Measurements from ENCODE around the gene PRAMEF12. TPM values are rescaled to one million over a fixed set of nuclear protein-coding genes. Genes with fewer than 3 reads are reported as not detected.
"Not testable (repeated sequence)": the region's sequence is repeated elsewhere in the genome, so short reads cannot be mapped to it uniquely, and the experiment has no call there.

Gene PRAMEF12
- not detected in 2 replicates for polyA plus RNA-seq (2014; cell fraction: cytosol; rRNA removed)
- polyA plus RNA-seq (2014; cell fraction: nucleus; rRNA removed) = not detected in 2 replicates

DNA sequence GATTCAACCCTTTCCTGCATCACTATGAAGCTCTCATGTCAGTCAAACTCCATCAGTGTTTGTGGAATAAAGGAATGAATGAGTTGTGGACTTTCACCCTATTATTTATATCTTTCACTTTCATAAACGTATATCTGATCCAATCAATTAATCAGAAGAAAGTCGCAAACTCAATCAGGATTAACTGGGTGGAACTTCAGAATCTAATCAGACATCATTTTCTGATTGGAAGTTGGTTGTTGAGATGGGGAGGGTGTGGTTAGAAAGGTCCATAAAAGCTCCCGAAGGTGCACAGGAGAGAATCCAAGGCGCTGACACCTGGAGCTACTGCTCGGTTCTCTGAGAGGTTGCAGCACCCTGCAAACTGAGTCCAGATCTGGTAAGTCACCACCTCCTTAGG lies at the start of gene PRAMEF12:
TSS of gene PRAMEF12 (plus strand) at position 301 of the 400 bp plus-strand sequence. CDS start 1,130 bp downstream, outside the sequence.
- DNase-seq (ENCODE audit: low spot score) = no peak

- no peak for DNase-seq (ENCODE audit: low spot score)
These were observed 45.1 kb upstream of the PRAMEF12 start for GRCh38 chr1:12728391-12728790.

DNA sequence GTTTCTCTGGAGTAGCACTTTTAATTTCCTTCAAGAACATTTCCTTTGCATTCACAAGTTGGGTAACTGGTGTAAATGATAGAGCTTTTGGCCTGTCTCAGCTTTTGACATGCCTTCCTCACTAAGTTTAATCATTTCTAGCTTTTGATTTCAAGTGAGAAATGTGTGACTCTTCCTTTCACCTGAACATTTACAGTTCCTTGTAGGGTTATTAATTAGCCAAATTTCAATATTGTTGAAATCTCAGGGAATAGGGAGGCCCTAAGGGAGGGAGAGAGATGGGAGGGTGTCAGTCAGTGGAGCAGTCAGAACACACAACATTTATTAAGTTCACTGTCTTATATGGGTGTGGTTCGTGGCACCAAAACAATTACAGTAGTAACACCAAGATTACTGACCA lies 43.4 kb upstream of the PRAMEF12 start:
- no peak for DNase-seq (ENCODE audit: low spot score)

DNA sequence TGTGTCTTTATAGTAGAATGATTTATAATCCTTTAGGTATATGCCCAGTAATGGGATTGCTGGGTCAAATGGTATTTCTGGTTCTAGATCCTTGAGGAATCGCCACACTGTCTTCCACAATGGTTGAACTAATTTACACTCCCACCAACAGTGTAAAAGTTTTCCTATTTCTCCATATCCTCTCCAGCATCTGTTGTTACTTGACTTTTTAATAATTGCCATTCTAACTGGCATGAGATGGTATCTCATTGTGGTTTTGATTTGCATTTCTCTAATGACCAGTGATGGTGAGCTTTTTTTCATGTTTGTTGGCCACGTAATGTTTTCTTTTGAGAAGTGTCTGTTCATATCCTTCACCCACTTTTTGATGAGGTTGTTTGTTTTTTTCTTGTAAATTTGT lies 42.5 kb upstream of the PRAMEF12 start:
- DNase-seq (ENCODE audit: low spot score) = not testable (repeated sequence)

GRCh38 chr1:12734651-12735050 lies 38.9 kb upstream of the PRAMEF12 start:
- no peak for DNase-seq (ENCODE audit: low spot score)

- DNase-seq (ENCODE audit: low spot score) = no peak
These were observed 34.6 kb upstream of the PRAMEF12 start for GRCh38 chr1:12738934-12739333.

GRCh38 chr1:12739613-12740012 lies 33.9 kb upstream of the PRAMEF12 start:
- DNase-seq (ENCODE audit: low spot score) = no peak

GRCh38 chr1:12741946-12742345 lies 31.6 kb upstream of the PRAMEF12 start:
- no peak for DNase-seq (ENCODE audit: low spot score)

DNA sequence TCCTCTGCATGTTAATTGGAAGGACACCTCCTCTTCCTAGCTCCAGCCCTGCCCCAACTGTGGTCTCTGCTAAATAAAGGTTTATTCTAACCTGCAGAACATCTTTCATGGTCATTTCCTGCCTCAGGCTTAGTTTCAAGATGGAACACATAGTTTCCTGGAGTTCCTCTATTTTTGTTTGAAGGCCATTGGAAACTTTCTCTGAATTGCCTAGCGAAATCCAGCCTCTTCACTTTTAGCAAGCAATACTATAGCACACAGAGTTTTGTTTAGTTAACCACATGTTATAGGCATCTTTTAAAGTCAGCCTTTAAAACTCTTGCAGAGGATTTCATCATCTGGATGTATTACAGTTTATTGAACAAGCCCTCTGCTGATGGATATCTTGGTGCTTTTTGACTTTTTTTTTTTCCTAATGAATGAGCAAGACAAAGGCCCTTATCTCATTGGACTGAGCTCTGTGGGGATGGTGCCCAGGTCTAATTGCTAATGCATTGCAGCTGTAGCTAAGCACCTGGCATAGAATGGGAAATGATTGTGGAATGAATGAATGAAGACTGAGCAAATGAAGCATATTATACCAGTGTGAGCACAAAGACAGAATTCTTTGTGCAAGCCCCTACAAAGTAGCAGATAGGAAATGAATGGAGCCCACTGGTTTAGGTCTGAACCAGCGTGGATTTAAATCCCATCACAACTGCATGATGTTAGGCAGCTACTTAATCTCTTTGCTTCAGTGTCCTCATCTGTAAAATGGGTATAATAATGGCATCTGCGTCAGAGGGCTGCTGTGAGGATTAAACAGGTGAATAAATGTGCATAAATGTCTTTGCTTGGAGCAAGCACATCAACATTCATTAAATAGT lies 28.2 kb upstream of the PRAMEF12 start:
- no peak for DNase-seq (ENCODE audit: low spot score)

GRCh38 chr1:12745992-12746323 lies 27.6 kb upstream of the PRAMEF12 start, which contains the start of gene CFAP107:
CFAP107 (plus strand) TSS chr1:12746200; CDS start chr1:12746431, 231 bp downstream.
- DNase-seq (ENCODE audit: low spot score) = no peak

- DNase-seq (ENCODE audit: low spot score) = no peak
These were observed 24.7 kb upstream of the PRAMEF12 start for GRCh38 chr1:12748778-12749355.

DNA sequence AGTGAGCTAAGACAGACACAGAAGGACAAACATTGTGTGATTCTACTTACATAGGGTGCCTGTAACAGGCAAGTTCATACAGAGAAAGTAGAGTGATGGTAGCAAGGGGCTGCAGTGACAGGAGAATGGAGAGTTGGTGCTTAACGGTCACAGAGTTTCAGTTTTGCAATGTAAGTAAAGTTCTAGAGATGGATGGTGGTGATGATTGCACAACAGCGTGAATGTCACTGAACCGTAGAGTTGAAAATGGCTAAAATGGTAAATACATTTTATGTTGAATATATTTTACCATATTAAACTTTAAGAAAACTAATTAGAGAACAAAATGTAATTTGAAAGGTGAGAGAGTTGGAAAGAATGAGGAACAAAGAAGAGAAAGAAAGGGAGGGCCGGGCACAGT lies 18.8 kb upstream of the PRAMEF12 start:
- DNase-seq (ENCODE audit: low spot score) = no peak

DNA sequence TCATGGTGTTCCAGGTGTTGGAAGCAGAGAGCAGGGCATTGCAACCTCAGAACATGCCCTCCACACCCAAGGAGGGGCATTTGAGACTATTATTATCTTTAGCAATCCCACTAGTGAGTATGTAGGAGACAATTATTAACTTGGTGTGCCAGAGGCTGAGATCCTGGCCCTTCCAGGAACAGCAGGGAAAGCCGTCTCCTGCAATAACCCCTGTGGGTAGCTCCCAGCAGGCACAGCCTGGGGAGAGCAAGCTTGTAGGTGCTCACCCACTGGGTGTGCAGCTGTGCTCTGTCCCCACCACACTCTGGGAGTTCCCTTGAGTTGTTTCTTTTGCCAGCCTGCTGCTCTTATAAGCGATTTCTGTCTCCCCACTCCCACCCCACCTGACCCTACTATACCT lies 17.3 kb upstream of the PRAMEF12 start:
- DNase-seq (ENCODE audit: low spot score) = no peak

- DNase-seq (ENCODE audit: low spot score) = no peak
These were observed 16.6 kb upstream of the PRAMEF12 start for GRCh38 chr1:12756768-12757413.

DNA sequence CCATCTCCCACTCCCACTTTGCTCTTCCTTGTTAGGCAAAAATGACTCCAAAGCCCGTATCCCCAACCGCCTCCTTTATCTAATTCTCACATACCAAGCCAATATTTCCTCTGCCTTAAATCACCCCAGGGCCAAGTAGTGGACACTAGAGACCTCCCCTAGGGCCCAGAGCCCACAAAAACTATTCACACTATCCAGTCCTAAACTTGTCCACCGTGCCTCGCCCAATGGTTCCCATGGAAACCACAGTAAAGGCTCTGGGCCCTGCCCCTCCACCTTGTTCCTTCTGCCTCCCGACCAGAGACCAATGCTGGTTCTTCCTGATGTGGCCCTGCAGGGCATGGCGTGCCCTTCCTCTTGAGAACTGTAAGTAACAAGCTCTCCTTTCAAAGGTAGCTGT lies 15.7 kb upstream of the PRAMEF12 start:
- no peak for DNase-seq (ENCODE audit: low spot score)

GRCh38 chr1:12760256-12760795 lies 13.2 kb upstream of the PRAMEF12 start:
- no peak for DNase-seq (ENCODE audit: low spot score)

DNA sequence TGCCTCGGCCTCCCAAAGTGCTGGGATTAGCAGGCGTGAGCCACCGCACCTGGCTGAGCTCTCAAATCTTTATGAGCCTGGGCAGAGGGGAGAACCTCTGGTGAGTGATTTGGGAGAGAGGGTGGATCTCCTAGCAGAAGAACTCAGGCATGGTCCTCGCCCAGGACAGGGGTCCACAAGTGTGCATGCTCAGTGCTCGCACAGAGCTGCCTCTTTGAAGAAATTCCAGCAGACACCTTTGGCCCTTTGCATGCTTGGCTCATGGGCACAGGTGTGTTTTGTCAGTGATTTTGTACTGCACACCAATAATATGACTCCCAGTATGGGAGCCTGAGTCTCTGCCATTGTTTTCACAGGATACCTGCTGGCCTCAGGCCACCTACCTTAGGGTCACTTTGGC lies 11.8 kb upstream of the PRAMEF12 start:
- DNase-seq (ENCODE audit: low spot score) = no peak

DNA sequence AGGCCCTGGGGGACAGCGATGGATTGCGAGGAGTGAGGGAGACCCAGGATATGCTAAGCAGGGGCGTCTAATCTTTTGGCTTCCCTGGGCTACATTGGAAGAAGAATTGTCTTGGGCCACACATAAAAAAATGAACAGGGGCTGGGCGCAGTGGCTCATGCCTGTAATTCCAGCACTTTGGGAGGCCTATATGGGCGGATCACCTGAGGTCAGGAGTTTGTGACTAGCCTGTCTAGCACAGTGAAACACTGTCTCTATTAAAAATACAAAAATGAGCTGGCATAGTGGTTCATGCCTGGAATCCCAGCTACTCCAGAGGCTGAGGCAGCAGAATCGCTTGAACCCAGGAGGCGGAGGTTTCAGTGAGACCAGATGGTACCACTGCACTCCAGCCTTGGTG lies 10.8 kb upstream of the PRAMEF12 start:
- no peak for DNase-seq (ENCODE audit: low spot score)

GRCh38 chr1:12763479-12763878 lies 10.1 kb upstream of the PRAMEF12 start:
- DNase-seq (ENCODE audit: low spot score) = no peak

GRCh38 chr1:12764016-12764415 lies 9.5 kb upstream of the PRAMEF12 start:
- no peak for DNase-seq (ENCODE audit: low spot score)

- DNase-seq (ENCODE audit: low spot score) = no peak
These were observed 4.5 kb upstream of the PRAMEF12 start for GRCh38 chr1:12769031-12769430.

DNA sequence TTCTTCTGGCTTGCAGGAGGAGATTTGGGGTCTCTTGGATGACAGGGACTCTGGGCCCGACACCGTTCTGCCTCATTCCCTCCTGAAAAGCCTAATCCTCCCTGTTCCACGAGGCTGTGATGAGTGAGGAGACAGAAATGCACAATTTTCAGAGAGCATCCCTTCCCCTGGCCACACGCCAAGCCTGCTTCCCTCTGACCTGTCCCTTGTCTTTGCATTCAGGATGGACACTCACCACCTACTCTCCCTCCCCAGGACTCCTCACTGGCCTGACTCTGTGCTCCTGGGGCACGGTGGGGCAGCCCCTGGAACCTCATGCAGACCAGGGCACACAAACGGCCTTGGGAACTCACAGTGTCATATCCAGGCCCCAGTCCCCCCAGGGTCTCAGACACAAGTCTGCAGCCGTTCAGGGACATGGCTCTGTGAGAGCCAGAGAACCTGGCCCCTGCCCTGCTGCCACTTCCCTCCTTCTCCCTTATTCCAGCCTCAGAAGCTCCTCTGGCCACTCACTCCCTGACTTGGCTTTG lies 3.5 kb upstream of the PRAMEF12 start:
- no peak for DNase-seq (ENCODE audit: low spot score)
